Measurements from ENCODE around the gene AHCYL1.

DNA sequence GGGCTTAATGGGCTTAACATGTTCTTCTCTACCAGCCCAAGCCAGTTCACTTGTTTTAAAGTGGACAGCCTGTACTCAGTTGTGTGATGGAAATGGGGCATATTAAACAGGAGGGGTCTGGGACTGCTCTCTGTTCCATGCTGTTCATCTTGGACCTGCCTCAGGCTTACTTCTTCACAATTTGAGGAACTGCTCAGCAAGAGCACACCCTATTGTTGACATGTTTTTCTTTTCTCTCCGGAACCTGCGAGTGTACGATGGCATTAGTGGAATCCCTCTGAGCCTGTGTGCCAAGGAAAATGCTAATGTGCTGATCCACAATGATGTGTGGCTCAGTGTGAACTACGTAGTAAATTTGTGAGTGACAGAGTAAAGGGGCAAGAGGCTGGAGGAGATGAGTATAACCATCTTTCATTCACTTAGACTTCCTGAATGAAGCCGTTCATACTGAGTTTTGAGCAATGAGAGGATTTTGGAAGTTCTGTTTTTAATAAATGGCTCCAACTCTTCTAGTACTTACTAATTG is 6.9 kb downstream of the AHCYL1 start:
- TF ChIP-seq, protein P1, sequence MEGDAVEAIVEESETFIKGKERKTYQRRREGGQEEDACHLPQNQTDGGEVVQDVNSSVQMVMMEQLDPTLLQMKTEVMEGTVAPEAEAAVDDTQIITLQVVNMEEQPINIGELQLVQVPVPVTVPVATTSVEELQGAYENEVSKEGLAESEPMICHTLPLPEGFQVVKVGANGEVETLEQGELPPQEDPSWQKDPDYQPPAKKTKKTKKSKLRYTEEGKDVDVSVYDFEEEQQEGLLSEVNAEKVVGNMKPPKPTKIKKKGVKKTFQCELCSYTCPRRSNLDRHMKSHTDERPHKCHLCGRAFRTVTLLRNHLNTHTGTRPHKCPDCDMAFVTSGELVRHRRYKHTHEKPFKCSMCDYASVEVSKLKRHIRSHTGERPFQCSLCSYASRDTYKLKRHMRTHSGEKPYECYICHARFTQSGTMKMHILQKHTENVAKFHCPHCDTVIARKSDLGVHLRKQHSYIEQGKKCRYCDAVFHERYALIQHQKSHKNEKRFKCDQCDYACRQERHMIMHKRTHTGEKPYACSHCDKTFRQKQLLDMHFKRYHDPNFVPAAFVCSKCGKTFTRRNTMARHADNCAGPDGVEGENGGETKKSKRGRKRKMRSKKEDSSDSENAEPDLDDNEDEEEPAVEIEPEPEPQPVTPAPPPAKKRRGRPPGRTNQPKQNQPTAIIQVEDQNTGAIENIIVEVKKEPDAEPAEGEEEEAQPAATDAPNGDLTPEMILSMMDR (IDR thresholded peaks at IDR 0.05), result no peak
- TF ChIP-seq POLR2A (IDR thresholded peaks at IDR 0.05), result no peak

All from esophagus squamous epithelium (tissue), 4 donors.